ENCODE data around the gene HINT2.

DNA sequence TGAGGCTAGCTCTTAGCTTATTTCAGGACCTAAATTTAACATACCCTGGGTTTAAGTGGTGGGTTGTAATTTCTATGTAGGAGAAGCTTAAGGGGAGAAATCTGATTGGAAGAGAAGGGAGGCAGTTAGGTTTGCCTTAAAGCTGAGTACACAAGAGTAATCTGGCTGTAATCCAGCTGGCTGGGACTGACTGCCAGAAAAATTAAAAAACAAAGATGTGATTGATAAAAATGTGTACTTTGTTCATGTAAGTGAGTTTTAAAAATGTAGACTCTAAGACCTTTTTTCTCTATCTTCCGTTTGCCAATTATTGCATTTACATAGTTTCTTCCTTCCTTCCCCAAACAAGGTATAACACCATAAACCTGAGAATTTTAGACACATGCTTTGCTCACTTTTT is 43.3 kb downstream of the HINT2 start:
- TF ChIP-seq, protein P1, sequence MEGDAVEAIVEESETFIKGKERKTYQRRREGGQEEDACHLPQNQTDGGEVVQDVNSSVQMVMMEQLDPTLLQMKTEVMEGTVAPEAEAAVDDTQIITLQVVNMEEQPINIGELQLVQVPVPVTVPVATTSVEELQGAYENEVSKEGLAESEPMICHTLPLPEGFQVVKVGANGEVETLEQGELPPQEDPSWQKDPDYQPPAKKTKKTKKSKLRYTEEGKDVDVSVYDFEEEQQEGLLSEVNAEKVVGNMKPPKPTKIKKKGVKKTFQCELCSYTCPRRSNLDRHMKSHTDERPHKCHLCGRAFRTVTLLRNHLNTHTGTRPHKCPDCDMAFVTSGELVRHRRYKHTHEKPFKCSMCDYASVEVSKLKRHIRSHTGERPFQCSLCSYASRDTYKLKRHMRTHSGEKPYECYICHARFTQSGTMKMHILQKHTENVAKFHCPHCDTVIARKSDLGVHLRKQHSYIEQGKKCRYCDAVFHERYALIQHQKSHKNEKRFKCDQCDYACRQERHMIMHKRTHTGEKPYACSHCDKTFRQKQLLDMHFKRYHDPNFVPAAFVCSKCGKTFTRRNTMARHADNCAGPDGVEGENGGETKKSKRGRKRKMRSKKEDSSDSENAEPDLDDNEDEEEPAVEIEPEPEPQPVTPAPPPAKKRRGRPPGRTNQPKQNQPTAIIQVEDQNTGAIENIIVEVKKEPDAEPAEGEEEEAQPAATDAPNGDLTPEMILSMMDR (IDR thresholded peaks at IDR 0.05): no peak
- no peak for TF ChIP-seq ZFX (IDR thresholded peaks at IDR 0.05; ENCODE audit: borderline replicate concordance)
